ENCODE results near the gene CAPN11.
"Not testable (repeated sequence)": the region's sequence is repeated elsewhere in the genome, so short reads cannot be mapped to it uniquely, and the experiment has no call there.

CAPN11 gene

DNA sequence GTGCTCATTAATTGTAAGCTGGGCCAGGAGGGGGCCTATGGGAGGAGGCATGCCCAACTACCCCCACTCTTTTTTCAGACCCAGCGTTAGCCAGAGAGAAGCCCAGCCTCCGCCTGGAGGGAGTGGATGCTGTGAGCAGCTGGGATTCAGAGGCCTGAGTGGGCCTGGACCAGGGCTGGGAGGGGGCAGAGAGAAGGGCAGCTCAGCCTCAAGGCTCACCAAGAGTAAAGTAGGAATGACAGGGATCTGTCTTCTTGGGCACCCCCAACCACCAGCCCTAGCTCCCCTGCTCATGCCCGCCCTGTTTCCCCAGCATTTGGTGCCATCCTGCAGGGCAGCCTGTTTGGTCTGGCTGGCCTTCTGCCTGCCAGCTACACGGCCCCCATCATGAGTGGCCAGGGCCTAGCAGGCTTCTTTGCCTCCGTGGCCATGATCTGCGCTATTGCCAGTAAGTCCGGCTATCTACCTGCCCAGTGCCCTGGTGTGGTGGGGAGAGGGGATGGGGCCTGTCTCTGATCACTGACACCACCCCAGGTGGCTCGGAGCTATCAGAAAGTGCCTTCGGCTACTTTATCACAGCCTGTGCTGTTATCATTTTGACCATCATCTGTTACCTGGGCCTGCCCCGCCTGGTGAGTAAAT, 71.5 kb downstream of the CAPN11 start:
- DNase-seq: no peak

DNA sequence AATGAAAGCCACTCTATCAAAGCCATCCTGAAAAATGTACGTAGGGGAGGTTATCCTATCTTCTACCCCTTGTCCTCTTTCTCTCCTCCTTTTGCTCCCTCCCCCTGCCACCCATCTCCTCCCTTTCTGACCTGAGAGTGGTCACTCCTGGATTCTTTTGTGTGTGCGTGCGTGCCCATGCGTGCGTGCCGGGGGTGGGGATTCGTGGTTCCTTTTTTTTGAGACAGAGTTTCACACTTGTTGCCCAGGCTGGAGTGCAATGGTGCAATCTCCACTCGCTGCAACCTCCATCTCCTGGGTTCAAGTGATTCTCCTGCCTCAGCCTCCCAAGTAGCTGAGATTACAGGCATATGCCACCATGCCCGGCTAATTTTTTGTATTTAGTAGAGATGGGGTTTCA, 72.8 kb downstream of the CAPN11 start:
- not testable (repeated sequence) for DNase-seq

DNA sequence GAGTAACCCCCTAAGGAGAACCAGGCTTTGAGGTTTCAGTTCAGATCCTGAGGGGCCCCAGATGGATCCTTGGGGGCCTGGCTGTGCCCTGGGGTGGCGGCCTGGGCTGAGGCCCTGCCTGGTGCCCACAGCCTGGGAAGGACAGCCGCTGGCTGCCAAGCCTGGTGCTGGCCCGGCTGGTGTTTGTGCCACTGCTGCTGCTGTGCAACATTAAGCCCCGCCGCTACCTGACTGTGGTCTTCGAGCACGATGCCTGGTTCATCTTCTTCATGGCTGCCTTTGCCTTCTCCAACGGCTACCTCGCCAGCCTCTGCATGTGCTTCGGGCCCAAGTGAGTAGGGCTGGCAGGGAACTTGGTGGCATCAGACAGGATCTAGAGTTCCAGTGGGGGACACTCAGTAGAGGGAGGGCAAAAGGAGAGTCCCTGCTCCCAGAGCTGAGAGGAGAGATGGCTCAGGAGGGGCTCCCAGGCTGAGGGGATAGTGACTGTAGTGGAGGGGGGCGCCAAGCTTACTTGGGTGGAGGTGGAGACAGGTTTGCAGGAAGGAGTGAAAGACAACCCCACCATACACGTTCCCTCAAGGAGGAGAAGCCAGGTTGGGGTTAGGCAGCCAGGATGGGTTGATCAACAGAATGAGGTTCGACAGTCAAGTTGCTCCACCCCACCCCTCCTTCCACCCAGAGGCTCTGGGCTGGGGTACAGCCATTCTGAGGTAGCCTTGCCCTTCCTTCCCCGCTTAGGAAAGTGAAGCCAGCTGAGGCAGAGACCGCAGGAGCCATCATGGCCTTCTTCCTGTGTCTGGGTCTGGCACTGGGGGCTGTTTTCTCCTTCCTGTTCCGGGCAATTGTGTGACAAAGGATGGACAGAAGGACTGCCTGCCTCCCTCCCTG, 74.3 kb downstream of the CAPN11 start:
- DNase-seq: no peak

DNA sequence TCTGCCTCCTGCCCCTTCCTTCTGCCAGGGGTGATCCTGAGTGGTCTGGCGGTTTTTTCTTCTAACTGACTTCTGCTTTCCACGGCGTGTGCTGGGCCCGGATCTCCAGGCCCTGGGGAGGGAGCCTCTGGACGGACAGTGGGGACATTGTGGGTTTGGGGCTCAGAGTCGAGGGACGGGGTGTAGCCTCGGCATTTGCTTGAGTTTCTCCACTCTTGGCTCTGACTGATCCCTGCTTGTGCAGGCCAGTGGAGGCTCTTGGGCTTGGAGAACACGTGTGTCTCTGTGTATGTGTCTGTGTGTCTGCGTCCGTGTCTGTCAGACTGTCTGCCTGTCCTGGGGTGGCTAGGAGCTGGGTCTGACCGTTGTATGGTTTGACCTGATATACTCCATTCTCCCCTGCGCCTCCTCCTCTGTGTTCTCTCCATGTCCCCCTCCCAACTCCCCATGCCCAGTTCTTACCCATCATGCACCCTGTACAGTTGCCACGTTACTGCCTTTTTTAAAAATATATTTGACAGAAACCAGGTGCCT, 75.0 kb downstream of the CAPN11 start:
- DNase-seq: no peak

All from CD4-positive, alpha-beta T cell treated with Interleukin-10 for 1 hour (primary cell).